ENCODE results near the gene CD2. TPM values are rescaled to one million over a fixed set of nuclear protein-coding genes. Genes with fewer than 3 reads are reported as not detected.

CD2 gene
- total RNA-seq, 1 experiment from 2014 or later: not detected

DNA sequence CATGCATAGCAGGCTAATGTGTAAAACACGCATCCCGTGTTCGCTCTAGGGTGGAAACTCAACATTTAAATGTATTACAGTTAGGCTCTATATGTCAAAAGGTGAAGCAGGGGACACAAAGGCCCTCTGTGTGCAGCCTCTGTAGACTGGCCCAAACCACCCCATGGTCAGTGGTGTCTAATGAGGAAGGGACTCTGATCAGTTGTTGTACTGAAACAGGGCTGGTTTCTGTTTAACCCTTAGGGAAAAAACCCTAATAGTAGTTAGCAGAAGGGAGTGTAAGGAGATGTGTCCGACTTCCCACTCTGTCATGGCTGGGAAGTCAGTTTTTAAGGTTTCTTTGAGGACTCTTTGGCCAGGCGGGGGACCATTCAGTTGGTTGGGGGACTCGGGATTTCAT lies 21.5 kb upstream of the CD2 start:
- H3K27ac Mint-ChIP-seq (ENCODE audit: low read depth, unreplicated experiment): no peak overlapping the region
- CTCF ChIA-PET: interaction anchor here (0.9 to 1.8 kb wide), 6 partner anchors 8 to 321 kb away, joined by 3 to 11 read pairs (median 4); no protein-coding TSS in a partner anchor

DNA sequence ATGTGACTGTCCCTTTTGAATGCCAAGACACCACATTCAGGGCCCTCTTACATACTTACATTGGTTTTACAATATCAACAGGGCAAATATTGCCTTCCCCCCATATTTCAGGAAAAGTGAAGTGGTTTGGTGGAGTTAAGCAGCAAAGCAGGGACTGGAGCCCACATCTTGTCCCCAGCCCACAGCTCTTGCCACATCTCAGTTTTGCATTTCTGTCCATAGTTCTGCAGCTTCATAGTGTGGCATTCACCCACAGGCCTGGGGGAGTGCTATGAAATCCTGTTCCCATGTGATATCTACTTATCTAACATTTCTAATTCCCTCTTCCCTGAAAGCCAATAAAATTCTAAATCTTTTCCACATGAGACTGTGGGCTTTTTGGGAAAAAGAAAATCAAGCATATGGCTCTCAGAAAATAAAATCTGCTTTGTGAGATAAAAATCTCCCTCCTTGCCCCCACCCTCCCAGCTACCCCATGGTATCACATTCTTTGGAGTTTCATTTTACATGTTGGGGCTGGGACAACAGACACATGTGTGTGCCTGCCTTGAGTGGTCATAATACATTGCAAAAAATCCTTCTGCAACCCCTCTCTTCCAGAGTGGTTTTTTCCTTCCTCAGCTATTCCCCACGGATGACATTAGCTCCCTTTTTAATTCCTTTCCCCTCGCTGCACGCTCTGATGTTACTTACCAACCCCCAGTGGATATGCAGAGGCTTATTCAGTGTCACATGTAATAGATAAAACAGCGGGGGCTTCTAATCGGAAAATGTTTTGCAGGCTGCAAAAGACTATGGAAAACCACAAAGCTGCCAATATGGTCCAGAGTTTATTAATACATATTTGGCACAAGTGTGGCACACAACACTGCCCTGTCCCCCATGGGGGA lies 20.5 kb upstream of the CD2 start:
- ChIA-PET CTCF (interaction anchor here (0.7 to 1.8 kb wide), 13 partner anchors 8 to 326 kb away, joined by 3 to 11 read pairs (median 4); partner anchors contain the start of gene TTF2), POLR2A (no interaction called here)
- no peak for DNase-seq (ENCODE audit: unreplicated experiment)
- Mint-ChIP-seq H3K27me3 (ENCODE audit: insufficient read depth, unreplicated experiment) (peaks cover 11% of the 10 kb centered on the region), H3K27ac (ENCODE audit: low read depth, unreplicated experiment) (no peak overlapping the region), H3K4me1 (ENCODE audit: insufficient read depth, unreplicated experiment) (no peaks in the 10 kb centered on the region), H3K36me3 (ENCODE audit: insufficient read depth, unreplicated experiment) (peaks cover 6% of the 10 kb centered on the region), H3K9me3 (ENCODE audit: unreplicated experiment) (no peaks in the 10 kb centered on the region), H3K4me3 (ENCODE audit: unreplicated experiment) (no peak overlapping the region)
- intact Hi-C loops (cut with micrococcal nuclease): loop anchor here (10.0 kb wide), 1 partner anchor 201 kb away; no protein-coding TSS in a partner anchor
- TF ChIP-seq, protein P1, sequence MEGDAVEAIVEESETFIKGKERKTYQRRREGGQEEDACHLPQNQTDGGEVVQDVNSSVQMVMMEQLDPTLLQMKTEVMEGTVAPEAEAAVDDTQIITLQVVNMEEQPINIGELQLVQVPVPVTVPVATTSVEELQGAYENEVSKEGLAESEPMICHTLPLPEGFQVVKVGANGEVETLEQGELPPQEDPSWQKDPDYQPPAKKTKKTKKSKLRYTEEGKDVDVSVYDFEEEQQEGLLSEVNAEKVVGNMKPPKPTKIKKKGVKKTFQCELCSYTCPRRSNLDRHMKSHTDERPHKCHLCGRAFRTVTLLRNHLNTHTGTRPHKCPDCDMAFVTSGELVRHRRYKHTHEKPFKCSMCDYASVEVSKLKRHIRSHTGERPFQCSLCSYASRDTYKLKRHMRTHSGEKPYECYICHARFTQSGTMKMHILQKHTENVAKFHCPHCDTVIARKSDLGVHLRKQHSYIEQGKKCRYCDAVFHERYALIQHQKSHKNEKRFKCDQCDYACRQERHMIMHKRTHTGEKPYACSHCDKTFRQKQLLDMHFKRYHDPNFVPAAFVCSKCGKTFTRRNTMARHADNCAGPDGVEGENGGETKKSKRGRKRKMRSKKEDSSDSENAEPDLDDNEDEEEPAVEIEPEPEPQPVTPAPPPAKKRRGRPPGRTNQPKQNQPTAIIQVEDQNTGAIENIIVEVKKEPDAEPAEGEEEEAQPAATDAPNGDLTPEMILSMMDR (IDR thresholded peaks at IDR 0.05; ENCODE audit: unreplicated experiment): no peak
- no TSS peak for BruUV-seq (replicated peaks)

More for the DNA sequence above, 21.5 kb upstream of the CD2 start:
- no peaks in the 10 kb centered on the region for H3K4me1 Mint-ChIP-seq (ENCODE audit: insufficient read depth, unreplicated experiment)
- H3K9me3 Mint-ChIP-seq (ENCODE audit: unreplicated experiment): no peaks in the 10 kb centered on the region
- H3K4me3 Mint-ChIP-seq (ENCODE audit: unreplicated experiment): no peak overlapping the region
- TF ChIP-seq, protein P1 (IDR thresholded peaks at IDR 0.05; ENCODE audit: unreplicated experiment): no peak
- peaks cover 6% of the 10 kb centered on the region for H3K36me3 Mint-ChIP-seq (ENCODE audit: insufficient read depth, unreplicated experiment)
- POLR2A ChIA-PET: no interaction called here
- intact Hi-C loops (cut with micrococcal nuclease): loop anchor here (10.0 kb wide), 1 partner anchor 202 kb away; no protein-coding TSS in a partner anchor
- DNase-seq (ENCODE audit: unreplicated experiment): no peak
- no TSS peak for BruUV-seq (replicated peaks)
- H3K27me3 Mint-ChIP-seq (ENCODE audit: insufficient read depth, unreplicated experiment): peaks cover 11% of the 10 kb centered on the region

DNA sequence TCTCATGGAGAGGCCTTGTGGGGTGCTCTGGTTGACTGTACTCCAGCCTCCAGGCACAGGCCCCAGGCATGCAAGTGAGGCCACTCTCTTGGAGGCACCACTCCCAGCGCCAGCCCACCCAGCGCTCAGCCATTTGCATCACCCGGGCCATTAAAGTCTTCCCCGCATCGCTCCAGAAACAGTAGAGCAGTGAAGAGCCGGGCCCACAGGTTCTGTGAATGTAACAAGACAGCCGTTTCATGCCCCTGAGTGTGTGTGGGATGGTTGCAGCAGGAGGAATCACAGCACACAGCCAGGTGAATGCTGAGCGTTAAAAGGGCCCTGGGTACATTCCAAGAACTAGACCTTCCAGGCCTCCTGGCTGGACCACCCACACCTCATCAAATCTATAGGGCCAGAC lies 19.0 kb upstream of the CD2 start:
- peaks cover 2% of the 10 kb centered on the region for H3K9me3 Mint-ChIP-seq (ENCODE audit: unreplicated experiment)
- intact Hi-C loops (cut with micrococcal nuclease): loop anchor here (5.0 to 10.0 kb wide), 2 partner anchors 163 to 200 kb away; partner anchors contain the start of gene CD58
- ChIA-PET CTCF (interaction anchor here (0.9 kb wide), 1 partner anchor 121 kb away, joined by 3 read pairs; no protein-coding TSS in a partner anchor), POLR2A (interaction anchor here (0.6 kb wide), 1 partner anchor 102 kb away, joined by 3 read pairs; no protein-coding TSS in a partner anchor)
- TF ChIP-seq, protein P1 (IDR thresholded peaks at IDR 0.05; ENCODE audit: unreplicated experiment): no peak
- peaks cover 15% of the 10 kb centered on the region for H3K27me3 Mint-ChIP-seq (ENCODE audit: insufficient read depth, unreplicated experiment)
- H3K4me1 Mint-ChIP-seq (ENCODE audit: insufficient read depth, unreplicated experiment): no peaks in the 10 kb centered on the region
- DNase-seq (ENCODE audit: unreplicated experiment): no peak
- no peak overlapping the region for H3K4me3 Mint-ChIP-seq (ENCODE audit: unreplicated experiment)
- H3K36me3 Mint-ChIP-seq (ENCODE audit: insufficient read depth, unreplicated experiment): peaks cover 6% of the 10 kb centered on the region
- BruUV-seq (replicated peaks): no TSS peak
- H3K27ac Mint-ChIP-seq (ENCODE audit: low read depth, unreplicated experiment): no peak overlapping the region
